Colonic mucosa (tissue), 4 donors: ENCODE results near the gene GPR162. TPM values are rescaled to one million over a fixed set of nuclear protein-coding genes. Genes with fewer than 3 reads are reported as not detected.
A peak's percentile ranks its signal among the peaks of the same experiment; 100 is the strongest.

Source experiments
- DNase-seq: peaks from one replicate; pipeline ENCODE4 v3.0.0-alpha.2; 2020
- H3K27ac ChIP-seq: fragments of 200-600 bp; one replicate; pipeline ENCODE4 v1.8.0; 2021
- H3K27me3 ChIP-seq: fragments of 200-600 bp; one replicate; pipeline ENCODE4 v1.8.0; 2021
- H3K36me3 ChIP-seq: fragments of 200-600 bp; one replicate; pipeline ENCODE4 v1.8.0; 2021
- H3K4me1 ChIP-seq: fragments of 200-600 bp; one replicate; pipeline ENCODE4 v1.8.0; 2021; ENCODE audit warnings: mild to moderate bottlenecking
- H3K4me3 ChIP-seq: fragments of 200-600 bp; one replicate; pipeline ENCODE4 v1.8.0; 2021
- H3K9ac ChIP-seq, 2 donors: one replicate each; pipeline ENCODE4 v1.7.0; 2013; ENCODE audit warnings: control low read depth in 2 of 2, low read depth in 2 of 2, low read length in 2 of 2
- H3K9me3 ChIP-seq: fragments of 200-600 bp; one replicate; pipeline ENCODE4 v1.8.0; 2021
- CTCF ChIP-seq: fragments of 200-600 bp; IDR thresholded peaks from one replicate; pipeline ENCODE4 v1.8.0; 2022; ENCODE audit warnings: antibody characterized with exemption, mild to moderate bottlenecking
- intact Hi-C: fragments of 100-400 bp; cut with DNase I; formaldehyde crosslinking; loops from one replicate; pipeline ENCODE4 v1.14.1; 2022
- total RNA-seq, 2 donors: library from RNA; stranded (reverse); fragmentation: NEBNext Ultra II Directional in 1 of 2; extraction: Animal tissue kit (Norgen Biotek cat#: 25700) in 1 of 2; gene quantifications; one replicate each; pipeline ENCODE4 v1.2.1, GENCODE V29; 2021
- donor health status: healthy.
- donor health status: DM: no; HTN: no; CAD: no.
- donor health status: DM: no; HTN: no; CAD: no.

GPR162 gene
- total RNA-seq, 2 donors from 2014 or later = 1.9 to 2.7 TPM

- H3K4me3 ChIP-seq = no peak overlapping the region
- H3K9ac ChIP-seq = peak overlapping the region in 1 of 2 donors; percentile 5
- H3K27ac ChIP-seq = no peak overlapping the region
- H3K9me3 ChIP-seq = no peaks in the 10 kb centered on the region
- intact Hi-C loops = loop anchor here (5.0 kb wide), 1 partner anchor 73 kb away; the partner anchor contains the start of gene MLF2
- DNase-seq = peak; percentile 91
- peaks cover 29% of the 10 kb centered on the region for H3K27me3 ChIP-seq
- peak; percentile 93 for TF ChIP-seq CTCF
- H3K4me1 ChIP-seq = no peaks in the 10 kb centered on the region
- no peaks in the 10 kb centered on the region for H3K36me3 ChIP-seq
Measured at GRCh38 chr12:6825398-6826124, 3.9 kb downstream of the GPR162 start.

GRCh38 chr12:6826125-6826733 is 4.6 kb downstream of the GPR162 start:
- intact Hi-C loops = loop anchor here (5.0 kb wide), 1 partner anchor 74 kb away; the partner anchor contains the start of gene MLF2
- H3K27ac ChIP-seq = no peak overlapping the region
- no peaks in the 10 kb centered on the region for H3K9me3 ChIP-seq
- no peaks in the 10 kb centered on the region for H3K4me1 ChIP-seq
- no peak overlapping the region for H3K9ac ChIP-seq
- TF ChIP-seq CTCF = no peak
- H3K36me3 ChIP-seq = no peaks in the 10 kb centered on the region
- no peak for DNase-seq
- H3K27me3 ChIP-seq = peaks cover 32% of the 10 kb centered on the region
- no peak overlapping the region for H3K4me3 ChIP-seq

GRCh38 chr12:6826734-6827436 is 5.3 kb downstream of the GPR162 start:
- intact Hi-C loops = loop anchor here (5.0 kb wide), 1 partner anchor 75 kb away; the partner anchor contains the start of gene MLF2
- Histone ChIP-seq H3K9me3 (no peaks in the 10 kb centered on the region), H3K4me1 (no peaks in the 10 kb centered on the region), H3K36me3 (no peaks in the 10 kb centered on the region), H3K27ac (no peak overlapping the region), H3K9ac (no peak overlapping the region), H3K4me3 (no peak overlapping the region), H3K27me3 (peaks cover 29% of the 10 kb centered on the region)
- no peak for DNase-seq
- TF ChIP-seq CTCF = no peak

GRCh38 chr12:6827437-6827911 is 5.9 kb downstream of the GPR162 start:
- DNase-seq = peak; percentile 86
- no peak for TF ChIP-seq CTCF
- Histone ChIP-seq H3K4me3 (no peak overlapping the region), H3K27me3 (peaks cover 23% of the 10 kb centered on the region), H3K27ac (no peak overlapping the region), H3K36me3 (no peaks in the 10 kb centered on the region), H3K4me1 (no peaks in the 10 kb centered on the region), H3K9me3 (no peaks in the 10 kb centered on the region), H3K9ac (no peak overlapping the region)
- intact Hi-C loops = loop anchor here (5.0 kb wide), 1 partner anchor 75 kb away; the partner anchor contains the start of gene MLF2

- Histone ChIP-seq H3K9me3 (no peaks in the 10 kb centered on the region), H3K27ac (no peak within 1 kb of the TSS), H3K4me1 (no peaks in the 10 kb centered on the region), H3K9ac (peak within 1 kb of the TSS; percentile 77 to 80), H3K36me3 (no peaks in the 10 kb centered on the region), H3K27me3 (peaks cover 20% of the 10 kb centered on the region), H3K4me3 (peak within 1 kb of the TSS; percentile 53)
- DNase-seq = no peak
- intact Hi-C loops = loop anchor here (5.0 kb wide), 1 partner anchor 76 kb away; the partner anchor contains the start of gene MLF2
- no peak for TF ChIP-seq CTCF
Measured at GRCh38 chr12:6827982-6828780, 6.6 kb downstream of the GPR162 start, which contains the start of gene P3H3. P3H3 (plus strand) TSS chr12:6828407; CDS start chr12:6828441, 34 bp downstream.
